K562 (cell line): ENCODE results near the gene FMNL3. TPM values are rescaled to one million over a fixed set of nuclear protein-coding genes. Genes with fewer than 3 reads are reported as not detected.

Experiments
- ATAC-seq: fragments of 200-7000 bp; cut with Tn5 transposase; 3 replicates; pipeline ENCODE4 v1.9.1; 2020; ENCODE audit warnings: moderate library complexity
- BruUV-seq: library from RNA; stranded (reverse); fragments of 400-500 nt; replicated peaks from 2 replicates; lab custom pipeline; 2021; lab: Mats Ljungman, UMichigan
- CTCF ChIA-PET: fragments of 300-600 bp; formaldehyde crosslinking; extraction: SDS; loops from one replicate; lab custom pipeline; 2021; ENCODE audit warnings: low intra/inter-chr PET ratio; lab: Yijun Ruan, JAX
- POLR2A ChIA-PET: fragments of 300-600, 350-650 bp; sonication (Branson Sonifier 250); formaldehyde crosslinking; extraction: SDS; loops from one replicate; lab custom pipeline; 2021; ENCODE audit warnings: antibody characterized with exemption, inconsistent platforms; lab: Yijun Ruan, JAX
- DNase-seq, 4 experiments: peaks; one replicate each; pipeline versions ENCODE4 v3.0.0 to v3.0.0-alpha.2; 2011 to 2018; ENCODE audit warnings: low spot score in 3 of 4, mixed read lengths in 3 of 4; ENCODE audit errors: extremely low read depth in 1 of 4
- FAIRE-seq: peaks from 2 replicates; lab custom pipeline; 2011; peaks lifted over from hg19 to GRCh38; lab: Jason Lieb, UNC
- H2AFZ ChIP-seq: 2 replicates; pipeline ENCODE4 v1.6.0; 2011; ENCODE audit warnings: low read depth, low read length, control low read depth, inconsistent platforms
- H3K27ac ChIP-seq: fragments of 200-600 bp; 3 replicates; pipeline ENCODE4 v1.8.0; 2011; ENCODE audit warnings: low read depth, mild to moderate bottlenecking, control low read depth, inconsistent platforms, low read length, moderate library complexity, mixed read lengths; ENCODE audit errors: extremely low read depth
- H3K27me3 ChIP-seq, 2 experiments: fragments of 300-600 bp in 1 of 2; 2 replicates in 1 of 2; 3 replicates in 1 of 2; pipeline versions ENCODE4 v1.6.0 to v1.8.0; 2011; ENCODE audit warnings: inconsistent platforms in 2 of 2, low read length in 2 of 2, mild to moderate bottlenecking in 1 of 2, mixed read lengths in 1 of 2, moderate library complexity in 1 of 2; ENCODE audit not compliant: control insufficient read depth in 2 of 2, insufficient read depth in 2 of 2
- H3K36me3 ChIP-seq: fragments of 300-600 bp; 3 replicates; pipeline ENCODE4 v1.8.0; 2011; ENCODE audit warnings: mild to moderate bottlenecking, low read length, inconsistent platforms; ENCODE audit not compliant: control insufficient read depth, insufficient read depth
- H3K4me1 ChIP-seq, 2 experiments: fragments of 200-600 bp in 1 of 2; replicated peaks in 1 of 2; 2 replicates in 1 of 2; 3 replicates in 1 of 2; pipeline versions ENCODE4 v1.5.1 to v1.8.0; 2011; ENCODE audit warnings: inconsistent platforms in 2 of 2, low read length in 2 of 2, mild to moderate bottlenecking in 1 of 2, mixed read lengths in 1 of 2, moderate library complexity in 1 of 2; ENCODE audit not compliant: control insufficient read depth in 2 of 2, insufficient read depth in 2 of 2
- H3K4me2 ChIP-seq: 2 replicates; pipeline ENCODE4 v1.6.1; 2011; ENCODE audit warnings: low read length, control low read depth, inconsistent platforms, mixed read lengths; ENCODE audit not compliant: insufficient read depth
- H3K4me3 ChIP-seq: fragments of 200-600 bp; sonication (generic), shearing (Covaris generic); 2 replicates; pipeline ENCODE4 v1.5.1; 2016; ENCODE audit warnings: control low read depth, inconsistent platforms
- H3K79me2 ChIP-seq: fragments of 200-600 bp; 3 replicates; pipeline ENCODE4 v1.8.0; 2011; ENCODE audit warnings: low read length, inconsistent platforms; ENCODE audit not compliant: control insufficient read depth, insufficient read depth
- H3K9ac ChIP-seq, 2 experiments: 2 replicates each; pipeline versions ENCODE4 v1.6.0 to v1.6.1; 2011; ENCODE audit warnings: low read depth in 2 of 2, low read length in 2 of 2, control low read depth in 1 of 2, inconsistent platforms in 1 of 2, mild to moderate bottlenecking in 1 of 2, mixed read lengths in 1 of 2; ENCODE audit not compliant: insufficient read depth in 1 of 2
- H3K9me1 ChIP-seq: one replicate; pipeline ENCODE4 v1.6.0; 2011; ENCODE audit warnings: inconsistent platforms, mild to moderate bottlenecking, low read length, moderate library complexity; ENCODE audit not compliant: control insufficient read depth, insufficient read depth
- H3K9me3 ChIP-seq: replicated peaks from 2 replicates; pipeline ENCODE4 v1.5.1; 2011; ENCODE audit warnings: low read depth, low read length, inconsistent platforms; ENCODE audit not compliant: control insufficient read depth, insufficient read depth
- H4K20me1 ChIP-seq: replicated peaks from 2 replicates; pipeline ENCODE4 v1.6.1; 2011; ENCODE audit warnings: low read length, inconsistent platforms, mixed read lengths; ENCODE audit not compliant: control insufficient read depth, insufficient read depth
- HDAC2 ChIP-seq: fragments of 450-650 bp; IDR thresholded peaks from 2 replicates; pipeline ENCODE4 v1.6.1; 2016; ENCODE audit warnings: mild to moderate bottlenecking
- POLR2H ChIP-seq: IDR thresholded peaks from 2 replicates; pipeline ENCODE4 v1.6.1; 2016; ENCODE audit warnings: missing genetic modification characterization, low read depth, mild to moderate bottlenecking, control low read depth, missing compliant biosample characterization, moderate library complexity
- SOX6 ChIP-seq: fragments of 450-650 bp; IDR thresholded peaks from 2 replicates; pipeline ENCODE4 v1.6.1; 2014; ENCODE audit warnings: mild to moderate bottlenecking
- U2AF2 ChIP-seq: fragments of 200-400 bp; formaldehyde crosslinking; optimal IDR thresholded peaks from 2 replicates; pipeline ENCODE3; 2017; ENCODE audit warnings: low read depth, mild to moderate bottlenecking, low read length
- ZBTB43 ChIP-seq: sonication (generic); formaldehyde crosslinking; IDR thresholded peaks from 2 replicates; pipeline ENCODE4 v1.8.0; 2023; ENCODE audit warnings: mild to moderate bottlenecking, missing genetic modification reagents
- WGBS: fragments of 100-300 bp; shearing (Covaris generic); methylation state at CpG from one replicate; pipeline ENCODE4 v1.1.6; 2016; ENCODE audit warnings: low coverage, mixed read lengths; ENCODE audit not compliant: insufficient coverage; ENCODE audit errors: missing lambda C conversion rate; 5-methylcytosine and 5-hydroxymethylcytosine counted together
- in situ Hi-C: fragments of 300-500 bp; cut with MboI; formaldehyde crosslinking; loops from 4 replicates; pipeline ENCODE4 v1.15.0; 2018; ENCODE audit warnings: inconsistent platforms, mixed read lengths
- intact Hi-C: fragments of 100-400 bp; cut with micrococcal nuclease; formaldehyde crosslinking; loops from 2 replicates; pipeline ENCODE4 v1.14.2; 2022
- polyA plus RNA-seq, 8 experiments: library from polyadenylated mRNA; depleted of rRNA in 4 of 8; stranded (reverse) in 5 of 8; unstranded in 3 of 8; fragments of >200 nt; fragmentation: Nextera tagmentation in 2 of 8; fragmentation: Illumina TruSeq in 1 of 8; extraction: Ambion mirVana in 2 of 8; extraction: Trizol in 1 of 8; gene quantifications; 2 replicates each; pipeline versions ENCODE4 v1.2.1 to v1.2.3, GENCODE V29; 2011 to 2014; ENCODE audit warnings: inconsistent platforms in 1 of 8, missing spikeins in 1 of 8
- total RNA-seq, 7 experiments: library from RNA; depleted of rRNA in 6 of 7; stranded (reverse); fragments of >200 nt in 6 of 7; fragmentation: Illumina TruSeq in 2 of 7; extraction: Trizol in 2 of 7; gene quantifications; 2 replicates each; pipeline versions ENCODE4 v1.2.1 to v1.2.3, GENCODE V29; 2011 to 2021; ENCODE audit warnings: low replicate concordance in 1 of 7

FMNL3 gene
- total and polyA plus RNA-seq, 9 of the 15 experiments (the other 6 are each of a cell fraction or from before 2014, with no cell fraction given), result 0.49 to 14.4 (median 6.8) TPM

GRCh38 chr12:49748800-49749199 lies 41.6 kb upstream of the FMNL3 start:
- peaks cover 4% of the 10 kb centered on the region for H3K9me1 ChIP-seq
- peaks cover 18% of the 10 kb centered on the region for H4K20me1 ChIP-seq
- 80% methylated on average over 3 of the region's 3 CpGs for WGBS
- H3K36me3 ChIP-seq, result peaks cover 70% of the 10 kb centered on the region
- H3K9ac ChIP-seq, result no peak overlapping the region
- H3K79me2 ChIP-seq, result peaks cover 99% of the 10 kb centered on the region
- no peak for FAIRE-seq
- H3K9me3 ChIP-seq, result no peaks in the 10 kb centered on the region
- in situ Hi-C loops (no loop called here), intact Hi-C loops (no loop called here)
- H3K4me2 ChIP-seq, result no peak overlapping the region
- no TSS peak for BruUV-seq
- no peak overlapping the region for H3K27ac ChIP-seq
- no peak for DNase-seq
- no peaks in the 10 kb centered on the region for H3K27me3 ChIP-seq
- CTCF ChIA-PET, result no interaction called here
- ATAC-seq, result no peak
- H2AFZ ChIP-seq, result no peak overlapping the region
- TF ChIP-seq U2AF2, result no peak
- TF ChIP-seq HDAC2, result no peak
- TF ChIP-seq POLR2H, result peak; percentile 29; the same call in 1 of the 2 replicates
- TF ChIP-seq SOX6, result no peak
- no peak for TF ChIP-seq ZBTB43 (CRISPR knock-in tag)
- TF ChIP-seq, all 486 proteins: peak for 1
- peaks cover 3 to 40% of the 10 kb centered on the region in 2 experiments; a peak in 4 of 5 replicates for H3K4me1 ChIP-seq
- no peak overlapping the region for H3K4me3 ChIP-seq
- POLR2A ChIA-PET, result interaction anchor here (0.7 to 3.0 kb wide), 7 partner anchors 9 to 125 kb away, joined by 3 to 22 read pairs (median 4); partner anchors contain the start of gene PRPF40B
